GM23248 (cell line): ENCODE results near the gene STAG3.

Experiments used
- EZH2 ChIP-seq: fragments of 200-600 bp; sonication (generic); IDR thresholded peaks from 2 replicates; pipeline ENCODE4 v1.6.1; 2018; ENCODE audit warnings: antibody characterized with exemption, mild to moderate bottlenecking; ENCODE audit not compliant: insufficient read depth, poor library complexity, severe bottlenecking
- EZH2phosphoT487 ChIP-seq: fragments of 200-600 bp; sonication (generic); IDR thresholded peaks from 2 replicates; pipeline ENCODE4 v1.6.1; 2018; ENCODE audit warnings: antibody characterized with exemption, moderate library complexity, mild to moderate bottlenecking, low read depth; ENCODE audit not compliant: insufficient read depth

DNA sequence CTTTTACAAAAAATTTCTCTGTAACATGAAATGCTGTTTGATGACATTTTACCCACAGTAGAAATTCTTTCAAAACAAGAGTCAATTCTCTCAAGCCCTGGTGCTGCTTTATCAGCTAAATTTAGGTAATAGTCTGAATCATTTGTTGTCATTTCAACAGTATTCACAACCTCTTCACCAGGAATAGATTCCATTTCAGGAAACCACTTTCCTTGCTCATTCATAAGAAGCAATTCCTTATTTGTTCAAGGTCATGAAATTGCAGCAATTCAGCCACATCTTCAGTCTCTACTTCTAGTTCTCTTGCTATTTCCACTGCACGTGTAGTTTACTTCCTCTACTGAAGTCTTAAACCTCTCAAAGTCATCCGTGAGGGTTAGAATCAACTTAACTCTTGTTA is 14.1 kb downstream of the STAG3 start:
- TF ChIP-seq EZH2 (no peak), EZH2phosphoT487 (no peak)
